ENCODE data around the gene RAET1G. TPM values are rescaled to one million over a fixed set of nuclear protein-coding genes. Genes with fewer than 3 reads are reported as not detected.
"Not testable (repeated sequence)": the region's sequence is repeated elsewhere in the genome, so short reads cannot be mapped to it uniquely, and the experiment has no call there.

RAET1G gene, protein sequence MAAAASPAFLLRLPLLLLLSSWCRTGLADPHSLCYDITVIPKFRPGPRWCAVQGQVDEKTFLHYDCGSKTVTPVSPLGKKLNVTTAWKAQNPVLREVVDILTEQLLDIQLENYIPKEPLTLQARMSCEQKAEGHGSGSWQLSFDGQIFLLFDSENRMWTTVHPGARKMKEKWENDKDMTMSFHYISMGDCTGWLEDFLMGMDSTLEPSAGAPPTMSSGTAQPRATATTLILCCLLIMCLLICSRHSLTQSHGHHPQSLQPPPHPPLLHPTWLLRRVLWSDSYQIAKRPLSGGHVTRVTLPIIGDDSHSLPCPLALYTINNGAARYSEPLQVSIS
- polyA plus RNA-seq (2013): not detected in 2 replicates

DNA sequence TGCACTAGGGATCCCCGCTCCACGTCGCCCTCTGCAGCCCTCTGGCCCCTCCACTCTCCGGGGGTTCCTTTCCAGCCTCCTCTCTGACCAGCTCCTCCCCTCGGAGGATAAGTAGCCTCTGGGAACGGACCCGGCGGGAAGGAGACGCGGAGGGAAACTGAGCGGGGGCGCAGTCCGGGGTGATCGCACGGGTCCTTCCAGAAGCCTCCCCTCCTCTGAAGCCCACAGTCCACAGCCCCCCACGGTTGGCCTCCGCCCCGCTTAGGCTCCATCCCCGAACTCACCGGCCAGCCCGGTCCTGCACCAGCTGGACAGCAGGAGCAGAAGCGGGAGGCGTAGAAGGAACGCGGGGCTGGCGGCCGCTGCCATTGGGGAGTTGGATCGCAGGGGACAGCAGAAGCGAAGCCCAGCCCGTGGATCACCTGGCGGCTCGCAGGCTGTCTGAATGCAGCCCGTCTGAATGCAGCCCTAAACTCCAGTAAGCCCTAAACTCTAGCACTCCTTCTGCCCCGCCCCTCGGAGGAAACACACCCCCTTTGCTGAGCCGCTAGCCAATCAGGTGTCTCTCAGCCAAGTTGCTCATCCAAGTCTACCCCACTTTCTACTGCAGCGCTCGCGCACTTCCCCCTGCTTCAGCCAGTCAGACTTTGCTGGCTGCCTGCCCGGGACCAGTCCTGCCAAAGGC is at the start of gene RAET1G:
TSS of gene RAET1G (minus strand) at position 480 of the 685 bp plus-strand sequence. CDS start at position 369, 111 bp downstream.
- Histone ChIP-seq H3K23ac (ENCODE audit: low read length) (no peak within 1 kb of the TSS), H3K18ac (ENCODE audit: low read length) (no peak within 1 kb of the TSS), H2BK120ac (ENCODE audit: insufficient read depth, low read length, poor library complexity) (no peak within 1 kb of the TSS), H3K4me2 (ENCODE audit: low read length) (peak within 1 kb of the TSS; percentile 57), H3K79me1 (ENCODE audit: low read length) (no peaks in the 10 kb centered on the region), H3K4me3 (ENCODE audit: low read depth, low read length) (peak within 1 kb of the TSS; percentile 63), H2BK12ac (ENCODE audit: low read length) (no peak within 1 kb of the TSS), H3K14ac (ENCODE audit: low read length) (no peak within 1 kb of the TSS), H2AK5ac (ENCODE audit: low read length) (no peak within 1 kb of the TSS), H3K36me3 (ENCODE audit: control insufficient read depth in 1 of 2, insufficient read depth in 2 of 2, low read length in 2 of 2) (no peaks in the 10 kb centered on the region), H4K12ac (ENCODE audit: low read depth, low read length) (no peak within 1 kb of the TSS), H3K9ac (ENCODE audit: low read length) (no peak within 1 kb of the TSS), H3K27ac (ENCODE audit: low read depth, low read length) (no peak within 1 kb of the TSS), H3K79me2 (ENCODE audit: control insufficient read depth, insufficient read depth, low read length, poor library complexity) (peaks cover 4% of the 10 kb centered on the region), H4K91ac (ENCODE audit: low read depth, low read length) (no peak within 1 kb of the TSS), H2AFZ (ENCODE audit: insufficient read depth, low read length, poor library complexity) (no peak within 1 kb of the TSS), H3K27me3 (ENCODE audit: insufficient read depth, low read length) (peaks cover 46% of the 10 kb centered on the region), H4K8ac (ENCODE audit: low read depth, low read length) (no peak within 1 kb of the TSS), H3K9me3 (ENCODE audit: insufficient read depth, low read depth, low read length) (peaks cover 27% of the 10 kb centered on the region), H3K4me1 (ENCODE audit: control insufficient read depth in 1 of 2, insufficient read depth in 2 of 2, low read length in 2 of 2) (peaks cover 0 to 12% of the 10 kb centered on the region in 2 experiments), H2BK5ac (ENCODE audit: low read depth, low read length, poor library complexity) (no peak within 1 kb of the TSS), H3K4ac (ENCODE audit: low read depth, low read length) (no peak within 1 kb of the TSS)
- DNase-seq: peak; percentile 67 to 77
- no CpG with 5 or more reads among the region's 40 CpGs for WGBS (ENCODE audit: extremely low coverage, insufficient coverage, insufficient read length)

DNA sequence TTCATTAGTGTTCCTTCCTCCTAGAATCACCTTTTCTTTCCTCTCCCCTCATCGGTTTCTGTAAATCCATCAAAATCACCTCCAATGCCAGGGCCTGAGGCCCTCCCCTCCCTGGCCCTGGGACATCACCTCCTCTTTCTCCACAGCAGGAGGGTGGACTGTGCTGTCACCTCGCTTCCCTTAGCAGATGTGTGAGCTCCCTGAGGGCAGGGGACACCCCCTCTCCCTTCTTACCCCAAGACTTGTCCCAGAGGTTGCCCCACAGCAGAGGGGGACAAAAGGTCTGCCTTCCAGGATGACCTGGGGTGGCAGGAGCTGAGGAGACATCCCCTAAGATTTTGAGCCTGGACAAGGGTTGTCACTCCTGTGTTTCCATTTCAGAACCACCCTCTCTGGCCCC is 46.7 kb upstream of the RAET1G start:
- H4K12ac ChIP-seq (ENCODE audit: low read depth, low read length): no peak overlapping the region
- H4K91ac ChIP-seq (ENCODE audit: low read depth, low read length): no peak overlapping the region
- no peak overlapping the region for H2BK120ac ChIP-seq (ENCODE audit: insufficient read depth, low read length, poor library complexity)
- no peak overlapping the region for H3K23ac ChIP-seq (ENCODE audit: low read length)
- peaks cover 25% of the 10 kb centered on the region for H3K27me3 ChIP-seq (ENCODE audit: insufficient read depth, low read length)
- no CpG with 5 or more reads among the region's 2 CpGs for WGBS (ENCODE audit: extremely low coverage, insufficient coverage, insufficient read length)
- no peak overlapping the region for H2BK5ac ChIP-seq (ENCODE audit: low read depth, low read length, poor library complexity)
- no peak for DNase-seq
- no peak overlapping the region for H2AK5ac ChIP-seq (ENCODE audit: low read length)
- H3K14ac ChIP-seq (ENCODE audit: low read length): no peak overlapping the region
- H3K79me2 ChIP-seq (ENCODE audit: control insufficient read depth, insufficient read depth, low read length, poor library complexity): no peaks in the 10 kb centered on the region
- peaks cover 8% of the 10 kb centered on the region for H3K9me3 ChIP-seq (ENCODE audit: insufficient read depth, low read depth, low read length)
- no peak overlapping the region for H3K4me3 ChIP-seq (ENCODE audit: low read depth, low read length)
- no peak overlapping the region for H3K9ac ChIP-seq (ENCODE audit: low read length)
- no peaks in the 10 kb centered on the region for H3K79me1 ChIP-seq (ENCODE audit: low read length)
- H3K4ac ChIP-seq (ENCODE audit: low read depth, low read length): no peak overlapping the region
- no peak overlapping the region for H2BK12ac ChIP-seq (ENCODE audit: low read length)
- no peak overlapping the region for H3K18ac ChIP-seq (ENCODE audit: low read length)
- H2AFZ ChIP-seq (ENCODE audit: insufficient read depth, low read length, poor library complexity): no peak overlapping the region
- H3K4me2 ChIP-seq (ENCODE audit: low read length): no peak overlapping the region
- H3K27ac ChIP-seq (ENCODE audit: low read depth, low read length): no peak overlapping the region
- peaks cover 3 to 5% of the 10 kb centered on the region in 2 experiments for H3K4me1 ChIP-seq (ENCODE audit: control insufficient read depth in 1 of 2, insufficient read depth in 2 of 2, low read length in 2 of 2)
- no peaks in the 10 kb centered on the region for H3K36me3 ChIP-seq (ENCODE audit: control insufficient read depth in 1 of 2, insufficient read depth in 2 of 2, low read length in 2 of 2)
- H4K8ac ChIP-seq (ENCODE audit: low read depth, low read length): no peak overlapping the region

DNA sequence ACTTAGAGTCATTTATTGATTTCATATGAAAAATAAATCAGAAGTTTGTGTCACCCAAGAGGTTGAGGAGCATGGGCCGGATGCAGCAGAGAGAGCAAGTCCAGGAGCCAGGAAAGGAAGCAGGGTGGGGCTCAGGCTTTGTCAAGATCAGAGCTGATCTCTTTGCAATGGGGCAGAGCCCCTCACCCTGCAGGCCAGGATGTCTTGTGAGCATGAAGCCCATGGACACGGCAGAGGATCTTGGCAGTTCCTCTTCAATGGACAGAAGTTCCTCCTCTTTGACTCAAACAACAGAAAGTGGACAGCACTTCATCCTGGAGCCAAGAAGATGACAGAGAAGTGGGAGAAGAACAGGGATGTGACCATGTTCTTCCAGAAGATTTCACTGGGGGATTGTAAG is 46.0 kb upstream of the RAET1G start:
- not testable (repeated sequence) for H3K79me1 ChIP-seq (ENCODE audit: low read length); H4K8ac ChIP-seq (ENCODE audit: low read depth, low read length); H3K14ac ChIP-seq (ENCODE audit: low read length); H3K79me2 ChIP-seq (ENCODE audit: control insufficient read depth, insufficient read depth, low read length, poor library complexity); H4K91ac ChIP-seq (ENCODE audit: low read depth, low read length); H2BK120ac ChIP-seq (ENCODE audit: insufficient read depth, low read length, poor library complexity); H3K9me3 ChIP-seq (ENCODE audit: insufficient read depth, low read depth, low read length); H2BK5ac ChIP-seq (ENCODE audit: low read depth, low read length, poor library complexity); H4K12ac ChIP-seq (ENCODE audit: low read depth, low read length); H3K18ac ChIP-seq (ENCODE audit: low read length); H3K4ac ChIP-seq (ENCODE audit: low read depth, low read length); H3K4me2 ChIP-seq (ENCODE audit: low read length); H2AFZ ChIP-seq (ENCODE audit: insufficient read depth, low read length, poor library complexity); H3K27ac ChIP-seq (ENCODE audit: low read depth, low read length); H2AK5ac ChIP-seq (ENCODE audit: low read length); H3K9ac ChIP-seq (ENCODE audit: low read length); H3K36me3 ChIP-seq (ENCODE audit: control insufficient read depth in 1 of 2, insufficient read depth in 2 of 2, low read length in 2 of 2); H2BK12ac ChIP-seq (ENCODE audit: low read length); DNase-seq; H3K23ac ChIP-seq (ENCODE audit: low read length); H3K4me3 ChIP-seq (ENCODE audit: low read depth, low read length)
- WGBS (ENCODE audit: extremely low coverage, insufficient coverage, insufficient read length): no CpG with 5 or more reads among the region's 2 CpGs
- Histone ChIP-seq H3K4me1 (ENCODE audit: control insufficient read depth in 1 of 2, insufficient read depth in 2 of 2, low read length in 2 of 2) (peaks cover 7 to 12% of the 10 kb centered on the region in 2 experiments), H3K27me3 (ENCODE audit: insufficient read depth, low read length) (peaks cover 32% of the 10 kb centered on the region)

DNA sequence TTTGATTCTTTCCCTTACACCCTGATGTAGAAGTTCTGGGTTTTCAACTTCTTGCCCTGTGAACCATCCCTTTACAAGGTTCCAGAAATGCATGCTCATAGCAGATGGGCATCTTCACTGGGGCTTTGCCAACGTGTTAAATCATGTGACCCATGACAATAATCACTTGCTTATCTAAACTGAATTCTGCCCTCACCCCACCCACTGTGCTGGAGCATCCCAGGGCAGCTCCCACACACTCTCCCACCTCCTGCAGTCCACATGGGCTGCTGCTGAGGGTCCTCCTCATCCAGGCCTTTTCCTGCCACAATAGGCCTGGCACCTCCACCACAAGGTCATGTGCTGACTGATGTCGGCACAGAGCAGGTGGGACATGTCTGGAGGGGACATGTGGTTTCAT is 45.1 kb upstream of the RAET1G start:
- not testable (repeated sequence) for H3K23ac ChIP-seq (ENCODE audit: low read length); H2AK5ac ChIP-seq (ENCODE audit: low read length); H3K14ac ChIP-seq (ENCODE audit: low read length); H3K9ac ChIP-seq (ENCODE audit: low read length); H2AFZ ChIP-seq (ENCODE audit: insufficient read depth, low read length, poor library complexity); H3K4me3 ChIP-seq (ENCODE audit: low read depth, low read length); DNase-seq; H4K12ac ChIP-seq (ENCODE audit: low read depth, low read length); H2BK120ac ChIP-seq (ENCODE audit: insufficient read depth, low read length, poor library complexity); H3K4ac ChIP-seq (ENCODE audit: low read depth, low read length); H4K8ac ChIP-seq (ENCODE audit: low read depth, low read length); H3K79me1 ChIP-seq (ENCODE audit: low read length); H4K91ac ChIP-seq (ENCODE audit: low read depth, low read length); H3K27ac ChIP-seq (ENCODE audit: low read depth, low read length); H3K18ac ChIP-seq (ENCODE audit: low read length); H2BK12ac ChIP-seq (ENCODE audit: low read length); H2BK5ac ChIP-seq (ENCODE audit: low read depth, low read length, poor library complexity); H3K36me3 ChIP-seq (ENCODE audit: control insufficient read depth in 1 of 2, insufficient read depth in 2 of 2, low read length in 2 of 2); H3K9me3 ChIP-seq (ENCODE audit: insufficient read depth, low read depth, low read length); H3K79me2 ChIP-seq (ENCODE audit: control insufficient read depth, insufficient read depth, low read length, poor library complexity); H3K4me2 ChIP-seq (ENCODE audit: low read length)
- Histone ChIP-seq H3K27me3 (ENCODE audit: insufficient read depth, low read length) (peaks cover 39% of the 10 kb centered on the region), H3K4me1 (ENCODE audit: control insufficient read depth in 1 of 2, insufficient read depth in 2 of 2, low read length in 2 of 2) (peaks cover 9 to 18% of the 10 kb centered on the region in 2 experiments)
- no CpG with 5 or more reads among the region's 2 CpGs for WGBS (ENCODE audit: extremely low coverage, insufficient coverage, insufficient read length)
